GM12878 (cell line): ENCODE data around the gene MUC5AC. TPM values are rescaled to one million over a fixed set of nuclear protein-coding genes. Genes with fewer than 3 reads are reported as not detected.

ENCODE experiments used
- ATAC-seq: fragments of 200-7000 bp; cut with Tn5 transposase; 3 replicates; pipeline ENCODE4 v1.9.1; 2020; ENCODE audit warnings: mild to moderate bottlenecking, moderate library complexity
- BruUV-seq: library from RNA; stranded (reverse); fragments of 400-500 nt; replicated peaks from 2 replicates; lab custom pipeline; 2021; lab: Mats Ljungman, UMichigan
- CTCF ChIA-PET: fragments of 300-600 bp; sonication (Branson Sonifier 250); formaldehyde crosslinking; extraction: SDS; loops from one replicate; lab custom pipeline; 2021; ENCODE audit warnings: inconsistent platforms; lab: Yijun Ruan, JAX
- POLR2A ChIA-PET: fragments of 350-600 bp; formaldehyde crosslinking; extraction: SDS; loops from one replicate; lab custom pipeline; 2021; ENCODE audit warnings: inconsistent platforms; lab: Charles Lee
- RAD21 ChIA-PET: fragments of 300-600 bp; sonication (Branson Sonifier 250); formaldehyde crosslinking; loops from one replicate; lab custom pipeline; 2023; ENCODE audit warnings: antibody characterized with exemption; ENCODE audit not compliant: unreplicated experiment; lab: Charles Lee
- SMC1A ChIA-PET: fragments of 300-600 bp; sonication (Branson Sonifier 250); formaldehyde crosslinking; loops from one replicate; lab custom pipeline; 2023; ENCODE audit not compliant: unreplicated experiment, uncharacterized antibody; lab: Charles Lee
- DNase-seq: peaks from one replicate; pipeline ENCODE4 v3.0.0-alpha.2; 2011; ENCODE audit warnings: low read depth, low spot score
- FAIRE-seq: peaks from 3 replicates; lab custom pipeline; 2011; peaks lifted over from hg19 to GRCh38; lab: Jason Lieb, UNC
- H2AFZ ChIP-seq: 2 replicates; pipeline ENCODE4 v1.6.0; 2011; ENCODE audit warnings: low read depth, low read length, control low read depth; ENCODE audit not compliant: control insufficient read depth
- H3K27ac ChIP-seq: 2 replicates; pipeline ENCODE4 v1.5.1; 2011; ENCODE audit warnings: control low read depth; ENCODE audit not compliant: control insufficient read depth, insufficient read depth
- H3K27me3 ChIP-seq, 2 experiments: replicated peaks in 1 of 2; 2 replicates each; pipeline versions ENCODE4 v1.6.0 to v1.6.1; 2011; ENCODE audit warnings: low read length in 1 of 2; ENCODE audit not compliant: control insufficient read depth in 2 of 2, insufficient read depth in 2 of 2
- H3K36me3 ChIP-seq, 2 experiments: 2 replicates each; pipeline ENCODE4 v1.5.1; 2011; ENCODE audit warnings: low read length in 1 of 2; ENCODE audit not compliant: control insufficient read depth in 2 of 2, insufficient read depth in 2 of 2
- H3K4me1 ChIP-seq: 2 replicates; pipeline ENCODE4 v1.6.1; 2011; ENCODE audit warnings: mild to moderate bottlenecking, low read length, moderate library complexity, mixed read lengths; ENCODE audit not compliant: control insufficient read depth, insufficient read depth
- H3K4me2 ChIP-seq: 2 replicates; pipeline ENCODE4 v1.6.0; 2011; ENCODE audit warnings: control low read depth; ENCODE audit not compliant: control insufficient read depth, insufficient read depth
- H3K4me3 ChIP-seq: fragments of 200-600 bp; sonication (generic); 2 replicates; pipeline ENCODE4 v1.5.1; 2016
- H3K79me2 ChIP-seq: 2 replicates; pipeline ENCODE4 v1.6.0; 2011; ENCODE audit warnings: low read length; ENCODE audit not compliant: control insufficient read depth, insufficient read depth
- H3K9ac ChIP-seq: 2 replicates; pipeline ENCODE4 v1.8.0; 2011; ENCODE audit warnings: low read length, control low read depth, mixed read lengths; ENCODE audit not compliant: control insufficient read depth, insufficient read depth
- H3K9me3 ChIP-seq: replicated peaks from 3 replicates; pipeline ENCODE4 v1.5.1; 2011; ENCODE audit warnings: mild to moderate bottlenecking, low read length; ENCODE audit not compliant: control insufficient read depth, insufficient read depth
- H4K20me1 ChIP-seq: 2 replicates; pipeline ENCODE4 v1.6.0; 2011; ENCODE audit not compliant: control insufficient read depth, insufficient read depth
- BRCA1 ChIP-seq: IDR thresholded peaks from 2 replicates; pipeline ENCODE4 v1.6.1; 2011; ENCODE audit warnings: low read depth, low read length, improper control_type of control experiment
- EGR1 ChIP-seq, 2 experiments: IDR thresholded peaks; 1 replicate in 1 of 2; 2 replicates in 1 of 2; pipeline ENCODE4 v1.6.1; 2011 to 2012; ENCODE audit warnings: low read depth in 2 of 2, low read length in 2 of 2, borderline replicate concordance in 1 of 2, mild to moderate bottlenecking in 1 of 2, moderate library complexity in 1 of 2
- IRF5 ChIP-seq: fragments of 450-650 bp; IDR thresholded peaks from 2 replicates; pipeline ENCODE4 v1.6.1; 2017; ENCODE audit warnings: borderline replicate concordance
- JUND ChIP-seq: IDR thresholded peaks from 2 replicates; pipeline ENCODE4 v1.6.1; 2012; ENCODE audit warnings: low read depth, mild to moderate bottlenecking, low read length, improper control_type of control experiment, moderate library complexity
- KLF5 ChIP-seq: fragments of 450-650 bp; IDR thresholded peaks from 2 replicates; pipeline ENCODE4 v1.6.1; 2014; ENCODE audit warnings: mild to moderate bottlenecking; ENCODE audit not compliant: partially characterized antibody
- MTA2 ChIP-seq: fragments of 450-650 bp; IDR thresholded peaks from 2 replicates; pipeline ENCODE4 v1.6.1; 2016; ENCODE audit warnings: low read depth, mild to moderate bottlenecking, moderate library complexity
- NFXL1 ChIP-seq: fragments of 450-650 bp; IDR thresholded peaks from 2 replicates; pipeline ENCODE4 v1.6.1; 2017; ENCODE audit warnings: antibody characterized with exemption, mild to moderate bottlenecking, borderline replicate concordance
- NRF1 ChIP-seq: conservative IDR thresholded peaks from 2 replicates; pipeline ENCODE4 v1.6.1; 2011; ENCODE audit warnings: mild to moderate bottlenecking, low read depth, low read length, improper control_type of control experiment
- RELA ChIP-seq: fragments of 450-650 bp; IDR thresholded peaks from 2 replicates; pipeline ENCODE4 v1.8.0; 2014; ENCODE audit warnings: borderline replicate concordance; ENCODE audit not compliant: partially characterized antibody
- ZBTB33 ChIP-seq: fragments of 450-650 bp; IDR thresholded peaks from 2 replicates; pipeline ENCODE4 v1.6.1; 2017; ENCODE audit warnings: mild to moderate bottlenecking
- ZNF384 ChIP-seq: IDR thresholded peaks from 2 replicates; pipeline ENCODE4 v1.6.1; 2012; ENCODE audit warnings: low read depth, mild to moderate bottlenecking, low read length, improper control_type of control experiment, borderline replicate concordance
- WGBS: methylation state at CpG from one replicate; pipeline ENCODE4 v1.1.6; 2016; ENCODE audit warnings: low lambda C conversion rate; ENCODE audit not compliant: insufficient replicate concordance, insufficient coverage; ENCODE audit errors: missing lambda C conversion rate; 5-methylcytosine and 5-hydroxymethylcytosine counted together
- in situ Hi-C: fragments of 300-500 bp; cut with MboI; formaldehyde crosslinking; loops from 9 replicates; pipeline ENCODE4 v1.14.3; 2018; ENCODE audit warnings: mixed read lengths
- intact Hi-C: fragments of 100-400 bp; cut with micrococcal nuclease; formaldehyde crosslinking; loops from one replicate; pipeline ENCODE4 v1.14.2; 2022; ENCODE audit not compliant: unreplicated experiment
- polyA plus RNA-seq, 11 experiments: library from polyadenylated mRNA; depleted of rRNA in 4 of 11; unstranded in 6 of 11; stranded (reverse) in 5 of 11; fragments of >200 nt; fragmentation: Nextera tagmentation in 4 of 11; fragmentation: Illumina TruSeq in 1 of 11; extraction: Ambion mirVana in 4 of 11; extraction: Trizol in 1 of 11; gene quantifications; 1 replicate in 1 of 11; 2 replicates in 10 of 11; pipeline versions ENCODE4 v1.2.1 to v1.2.3, GENCODE V29; 2011 to 2016; ENCODE audit warnings: inconsistent platforms in 2 of 11, missing spikeins in 2 of 11, low read depth in 1 of 11
- total RNA-seq, 4 experiments: library from RNA; depleted of rRNA in 3 of 4; stranded (reverse); fragments of >200 nt in 3 of 4; fragmentation: Illumina TruSeq in 1 of 4; extraction: Trizol in 1 of 4; gene quantifications; 2 replicates each; pipeline versions ENCODE4 v1.2.1 to v1.2.3, GENCODE V29; 2013 to 2021

MUC5AC gene
- total and polyA plus RNA-seq, 10 of the 15 experiments (the other 5 are each of a cell fraction or from before 2014, with no cell fraction given): under 0.01 to 0.01 TPM; not detected in 8

- TF ChIP-seq IRF5 (no peak), ZNF384 (no peak), MTA2 (no peak), ZBTB33 (no peak), NFXL1 (no peak)
Measured at GRCh38 chr11:1165256-1166041, 7.7 kb downstream of the MUC5AC start (continued).

- ChIA-PET POLR2A (no interaction called here), RAD21 (no interaction called here), CTCF (no interaction called here), SMC1A (no interaction called here)
- intact Hi-C loops (no loop called here), in situ Hi-C loops (no loop called here)
- Histone ChIP-seq H3K4me2 (no peak overlapping the region), H3K36me3 (no peaks in the 10 kb centered on the region), H3K9ac (no peak overlapping the region), H3K9me3 (no peaks in the 10 kb centered on the region; the same call in 2 of the 3 replicates), H3K27ac (no peak overlapping the region), H3K27me3 (no peaks in the 10 kb centered on the region), H4K20me1 (no peaks in the 10 kb centered on the region), H2AFZ (no peak overlapping the region), H3K79me2 (no peaks in the 10 kb centered on the region), H3K4me1 (no peaks in the 10 kb centered on the region), H3K4me3 (no peak overlapping the region)
- ATAC-seq (no peak), DNase-seq (no peak), FAIRE-seq (no peak)
- no TSS peak for BruUV-seq
- WGBS: 40% methylated on average over 7 of the region's 7 CpGs
- no peak for TF ChIP-seq KLF5
- TF ChIP-seq RELA: no peak
- TF ChIP-seq EGR1 (IDR thresholded peaks at IDR 0.05; ENCODE audit: borderline replicate concordance in 1 of 2, low read depth in 2 of 2, low read length in 2 of 2): no peak
- TF ChIP-seq JUND: no peak
- TF ChIP-seq NRF1: no peak
- no peak for TF ChIP-seq BRCA1
Measured at GRCh38 chr11:1167256-1167655, 9.5 kb downstream of the MUC5AC start.
